K562 (cell line): ENCODE measurements around the gene BACH1. TPM values are rescaled to one million over a fixed set of nuclear protein-coding genes. Genes with fewer than 3 reads are reported as not detected.
A peak's percentile ranks its signal among the peaks of the same experiment; 100 is the strongest.

Experiments used
- ATAC-seq: fragments of 200-7000 bp; cut with Tn5 transposase; 3 replicates; pipeline ENCODE4 v1.9.1; 2020; ENCODE audit warnings: moderate library complexity
- BruUV-seq: library from RNA; stranded (reverse); fragments of 400-500 nt; replicated peaks from 2 replicates; lab custom pipeline; 2021; lab: Mats Ljungman, UMichigan
- CTCF ChIA-PET: fragments of 300-600 bp; formaldehyde crosslinking; extraction: SDS; loops from one replicate; lab custom pipeline; 2021; ENCODE audit warnings: low intra/inter-chr PET ratio; lab: Yijun Ruan, JAX
- POLR2A ChIA-PET: fragments of 300-600, 350-650 bp; sonication (Branson Sonifier 250); formaldehyde crosslinking; extraction: SDS; loops from one replicate; lab custom pipeline; 2021; ENCODE audit warnings: antibody characterized with exemption, inconsistent platforms; lab: Yijun Ruan, JAX
- DNase-seq, 4 experiments: peaks; one replicate each; pipeline versions ENCODE4 v3.0.0 to v3.0.0-alpha.2; 2011 to 2018; ENCODE audit warnings: low spot score in 3 of 4, mixed read lengths in 3 of 4; ENCODE audit errors: extremely low read depth in 1 of 4
- FAIRE-seq: peaks from 2 replicates; lab custom pipeline; 2011; peaks lifted over from hg19 to GRCh38; lab: Jason Lieb, UNC
- H2AFZ ChIP-seq: 2 replicates; pipeline ENCODE4 v1.6.0; 2011; ENCODE audit warnings: low read depth, low read length, control low read depth, inconsistent platforms
- H3K27ac ChIP-seq: fragments of 200-600 bp; 3 replicates; pipeline ENCODE4 v1.8.0; 2011; ENCODE audit warnings: low read depth, mild to moderate bottlenecking, control low read depth, inconsistent platforms, low read length, moderate library complexity, mixed read lengths; ENCODE audit errors: extremely low read depth
- H3K27me3 ChIP-seq, 2 experiments: fragments of 300-600 bp in 1 of 2; 2 replicates in 1 of 2; 3 replicates in 1 of 2; pipeline versions ENCODE4 v1.6.0 to v1.8.0; 2011; ENCODE audit warnings: inconsistent platforms in 2 of 2, low read length in 2 of 2, mild to moderate bottlenecking in 1 of 2, mixed read lengths in 1 of 2, moderate library complexity in 1 of 2; ENCODE audit not compliant: control insufficient read depth in 2 of 2, insufficient read depth in 2 of 2
- H3K36me3 ChIP-seq: fragments of 300-600 bp; 3 replicates; pipeline ENCODE4 v1.8.0; 2011; ENCODE audit warnings: mild to moderate bottlenecking, low read length, inconsistent platforms; ENCODE audit not compliant: control insufficient read depth, insufficient read depth
- H3K4me1 ChIP-seq, 2 experiments: fragments of 200-600 bp in 1 of 2; replicated peaks in 1 of 2; 2 replicates in 1 of 2; 3 replicates in 1 of 2; pipeline versions ENCODE4 v1.5.1 to v1.8.0; 2011; ENCODE audit warnings: inconsistent platforms in 2 of 2, low read length in 2 of 2, mild to moderate bottlenecking in 1 of 2, mixed read lengths in 1 of 2, moderate library complexity in 1 of 2; ENCODE audit not compliant: control insufficient read depth in 2 of 2, insufficient read depth in 2 of 2
- H3K4me2 ChIP-seq: 2 replicates; pipeline ENCODE4 v1.6.1; 2011; ENCODE audit warnings: low read length, control low read depth, inconsistent platforms, mixed read lengths; ENCODE audit not compliant: insufficient read depth
- H3K4me3 ChIP-seq: fragments of 200-600 bp; sonication (generic), shearing (Covaris generic); 2 replicates; pipeline ENCODE4 v1.5.1; 2016; ENCODE audit warnings: control low read depth, inconsistent platforms
- H3K79me2 ChIP-seq: fragments of 200-600 bp; 3 replicates; pipeline ENCODE4 v1.8.0; 2011; ENCODE audit warnings: low read length, inconsistent platforms; ENCODE audit not compliant: control insufficient read depth, insufficient read depth
- H3K9ac ChIP-seq, 2 experiments: 2 replicates each; pipeline versions ENCODE4 v1.6.0 to v1.6.1; 2011; ENCODE audit warnings: low read depth in 2 of 2, low read length in 2 of 2, control low read depth in 1 of 2, inconsistent platforms in 1 of 2, mild to moderate bottlenecking in 1 of 2, mixed read lengths in 1 of 2; ENCODE audit not compliant: insufficient read depth in 1 of 2
- H3K9me1 ChIP-seq: one replicate; pipeline ENCODE4 v1.6.0; 2011; ENCODE audit warnings: inconsistent platforms, mild to moderate bottlenecking, low read length, moderate library complexity; ENCODE audit not compliant: control insufficient read depth, insufficient read depth
- H3K9me3 ChIP-seq: replicated peaks from 2 replicates; pipeline ENCODE4 v1.5.1; 2011; ENCODE audit warnings: low read depth, low read length, inconsistent platforms; ENCODE audit not compliant: control insufficient read depth, insufficient read depth
- H4K20me1 ChIP-seq: replicated peaks from 2 replicates; pipeline ENCODE4 v1.6.1; 2011; ENCODE audit warnings: low read length, inconsistent platforms, mixed read lengths; ENCODE audit not compliant: control insufficient read depth, insufficient read depth
- BHLHE40 ChIP-seq: IDR thresholded peaks from 2 replicates; pipeline ENCODE4 v1.6.1; 2011; ENCODE audit warnings: low read length, improper control_type of control experiment
- C11orf30 ChIP-seq: fragments of 450-650 bp; IDR thresholded peaks from 2 replicates; pipeline ENCODE4 v1.6.1; 2016; ENCODE audit warnings: low read depth, mild to moderate bottlenecking
- GABPB1 ChIP-seq: sonication (generic); formaldehyde crosslinking; IDR thresholded peaks from 2 replicates; pipeline ENCODE4 v1.8.0; 2022; ENCODE audit warnings: mild to moderate bottlenecking, missing genetic modification reagents
- HIVEP1 ChIP-seq: fragments of 250-450 bp; sonication (Bioruptor Pico); IDR thresholded peaks from 2 replicates; pipeline ENCODE4 v1.4.0; 2020; ENCODE audit warnings: mild to moderate bottlenecking
- IFI16 ChIP-seq: fragments of 250-450 bp; sonication (Bioruptor Pico); IDR thresholded peaks from 2 replicates; pipeline ENCODE4 v2.1.2; 2022; ENCODE audit warnings: mild to moderate bottlenecking, inconsistent platforms
- MAFF ChIP-seq: IDR thresholded peaks from 2 replicates; pipeline ENCODE4 v1.6.1; 2012; ENCODE audit warnings: low read length, improper control_type of control experiment
- MAFG ChIP-seq: fragments of 450-650 bp; conservative IDR thresholded peaks from 2 replicates; pipeline ENCODE4 v1.6.1; 2016; ENCODE audit warnings: missing genetic modification characterization, missing compliant biosample characterization
- MAFK ChIP-seq: IDR thresholded peaks from 2 replicates; pipeline ENCODE4 v1.6.1; 2011; ENCODE audit warnings: low read length, improper control_type of control experiment
- NFRKB ChIP-seq: fragments of 450-650 bp; IDR thresholded peaks from 2 replicates; pipeline ENCODE4 v1.6.1; 2016; ENCODE audit warnings: low read depth
- SMARCA4 ChIP-seq: fragments of 450-650 bp; IDR thresholded peaks from 2 replicates; pipeline ENCODE4 v1.6.1; 2016
- ZNF224 ChIP-seq: sonication (generic); formaldehyde crosslinking; IDR thresholded peaks from 2 replicates; pipeline ENCODE4 v1.8.0; 2022; ENCODE audit warnings: mild to moderate bottlenecking, missing genetic modification reagents
- ZNF316 ChIP-seq: fragments of 450-650 bp; IDR thresholded peaks from 2 replicates; pipeline ENCODE4 v1.6.1; 2016
- ZNF717 ChIP-seq: fragments of 250-450 bp; sonication (Bioruptor Pico); IDR thresholded peaks from 2 replicates; pipeline ENCODE4 v1.5.0; 2021
- ZNF76 ChIP-seq: fragments of 250-450 bp; sonication (Bioruptor Pico); IDR thresholded peaks from 2 replicates; pipeline ENCODE4 v1.4.0; 2020; ENCODE audit warnings: mild to moderate bottlenecking, moderate library complexity, borderline replicate concordance
- WGBS: fragments of 100-300 bp; shearing (Covaris generic); methylation state at CpG from one replicate; pipeline ENCODE4 v1.1.6; 2016; ENCODE audit warnings: low coverage, mixed read lengths; ENCODE audit not compliant: insufficient coverage; ENCODE audit errors: missing lambda C conversion rate; 5-methylcytosine and 5-hydroxymethylcytosine counted together
- in situ Hi-C: fragments of 300-500 bp; cut with MboI; formaldehyde crosslinking; loops from 4 replicates; pipeline ENCODE4 v1.15.0; 2018; ENCODE audit warnings: inconsistent platforms, mixed read lengths
- intact Hi-C: fragments of 100-400 bp; cut with micrococcal nuclease; formaldehyde crosslinking; loops from 2 replicates; pipeline ENCODE4 v1.14.2; 2022
- polyA plus RNA-seq, 8 experiments: library from polyadenylated mRNA; depleted of rRNA in 4 of 8; stranded (reverse) in 5 of 8; unstranded in 3 of 8; fragments of >200 nt; fragmentation: Nextera tagmentation in 2 of 8; fragmentation: Illumina TruSeq in 1 of 8; extraction: Ambion mirVana in 2 of 8; extraction: Trizol in 1 of 8; gene quantifications; 2 replicates each; pipeline versions ENCODE4 v1.2.1 to v1.2.3, GENCODE V29; 2011 to 2014; ENCODE audit warnings: inconsistent platforms in 1 of 8, missing spikeins in 1 of 8
- total RNA-seq, 7 experiments: library from RNA; depleted of rRNA in 6 of 7; stranded (reverse); fragments of >200 nt in 6 of 7; fragmentation: Illumina TruSeq in 2 of 7; extraction: Trizol in 2 of 7; gene quantifications; 2 replicates each; pipeline versions ENCODE4 v1.2.1 to v1.2.3, GENCODE V29; 2011 to 2021; ENCODE audit warnings: low replicate concordance in 1 of 7
- TF ChIP-seq, protein P1 (sequence below): fragments of 450-650 bp; IDR thresholded peaks from 2 replicates; pipeline ENCODE4 v1.6.1; 2016; ENCODE audit warnings: low read depth

The BACH1 gene
- total and polyA plus RNA-seq, 9 of the 15 experiments (the other 6 are each of a cell fraction or from before 2014, with no cell fraction given): 10.6 to 58.5 (median 28.6) TPM

DNA sequence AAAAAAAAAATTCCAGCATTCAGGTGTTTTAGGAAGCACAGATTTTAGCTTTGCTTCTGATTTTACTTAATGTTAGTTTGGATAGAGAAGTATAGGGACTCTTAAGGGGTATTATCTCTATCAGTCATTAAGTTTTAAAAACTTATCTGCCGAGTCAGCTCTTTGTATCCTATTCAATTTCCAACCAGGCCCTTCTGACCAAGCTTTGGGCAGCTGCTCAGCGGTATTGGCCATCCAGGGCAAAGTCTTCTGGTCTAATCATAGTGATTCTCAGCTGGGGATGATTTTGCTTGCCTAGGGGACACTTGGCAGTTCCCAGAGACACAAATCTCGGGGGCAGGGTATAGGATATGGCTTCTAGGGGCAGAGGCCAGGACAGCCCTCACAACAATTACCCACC lies 47.6 kb downstream of the BACH1 start:
- in situ Hi-C loops: no loop called here

More for the DNA sequence above, 47.6 kb downstream of the BACH1 start:
- Histone ChIP-seq H3K27me3 (no peaks in the 10 kb centered on the region), H3K9ac (no peak overlapping the region), H4K20me1 (peaks cover 4% of the 10 kb centered on the region; the same call in 1 of the 2 replicates), H3K79me2 (peaks cover 26% of the 10 kb centered on the region), H3K4me1 (peaks cover 6 to 14% of the 10 kb centered on the region in 2 experiments; a peak in 3 of 5 replicates), H3K36me3 (peaks cover 30% of the 10 kb centered on the region), H2AFZ (no peak overlapping the region), H3K9me1 (no peaks in the 10 kb centered on the region), H3K27ac (no peak overlapping the region), H3K4me2 (no peak overlapping the region), H3K9me3 (no peaks in the 10 kb centered on the region), H3K4me3 (no peak overlapping the region)
- ATAC-seq: no peak
- ChIA-PET POLR2A (interaction anchor here (0.6 to 1.2 kb wide), 2 partner anchors 14 to 27 kb away, joined by 3 read pairs; no protein-coding TSS in a partner anchor), CTCF (no interaction called here)
- TF ChIP-seq SMARCA4: no peak
- TF ChIP-seq HIVEP1: no peak
- no peak for TF ChIP-seq GABPB1 (CRISPR knock-in tag)
- TF ChIP-seq ZNF717 (CRISPR knock-in tag): no peak
- TF ChIP-seq C11orf30: peak; percentile 89
- TF ChIP-seq ZNF316: peak; percentile 93
- no peak for TF ChIP-seq ZNF224 (CRISPR knock-in tag)
- peak; percentile 86 for TF ChIP-seq MAFG (tag)
- peak; percentile 93 for TF ChIP-seq MAFF
- TF ChIP-seq, protein P1, sequence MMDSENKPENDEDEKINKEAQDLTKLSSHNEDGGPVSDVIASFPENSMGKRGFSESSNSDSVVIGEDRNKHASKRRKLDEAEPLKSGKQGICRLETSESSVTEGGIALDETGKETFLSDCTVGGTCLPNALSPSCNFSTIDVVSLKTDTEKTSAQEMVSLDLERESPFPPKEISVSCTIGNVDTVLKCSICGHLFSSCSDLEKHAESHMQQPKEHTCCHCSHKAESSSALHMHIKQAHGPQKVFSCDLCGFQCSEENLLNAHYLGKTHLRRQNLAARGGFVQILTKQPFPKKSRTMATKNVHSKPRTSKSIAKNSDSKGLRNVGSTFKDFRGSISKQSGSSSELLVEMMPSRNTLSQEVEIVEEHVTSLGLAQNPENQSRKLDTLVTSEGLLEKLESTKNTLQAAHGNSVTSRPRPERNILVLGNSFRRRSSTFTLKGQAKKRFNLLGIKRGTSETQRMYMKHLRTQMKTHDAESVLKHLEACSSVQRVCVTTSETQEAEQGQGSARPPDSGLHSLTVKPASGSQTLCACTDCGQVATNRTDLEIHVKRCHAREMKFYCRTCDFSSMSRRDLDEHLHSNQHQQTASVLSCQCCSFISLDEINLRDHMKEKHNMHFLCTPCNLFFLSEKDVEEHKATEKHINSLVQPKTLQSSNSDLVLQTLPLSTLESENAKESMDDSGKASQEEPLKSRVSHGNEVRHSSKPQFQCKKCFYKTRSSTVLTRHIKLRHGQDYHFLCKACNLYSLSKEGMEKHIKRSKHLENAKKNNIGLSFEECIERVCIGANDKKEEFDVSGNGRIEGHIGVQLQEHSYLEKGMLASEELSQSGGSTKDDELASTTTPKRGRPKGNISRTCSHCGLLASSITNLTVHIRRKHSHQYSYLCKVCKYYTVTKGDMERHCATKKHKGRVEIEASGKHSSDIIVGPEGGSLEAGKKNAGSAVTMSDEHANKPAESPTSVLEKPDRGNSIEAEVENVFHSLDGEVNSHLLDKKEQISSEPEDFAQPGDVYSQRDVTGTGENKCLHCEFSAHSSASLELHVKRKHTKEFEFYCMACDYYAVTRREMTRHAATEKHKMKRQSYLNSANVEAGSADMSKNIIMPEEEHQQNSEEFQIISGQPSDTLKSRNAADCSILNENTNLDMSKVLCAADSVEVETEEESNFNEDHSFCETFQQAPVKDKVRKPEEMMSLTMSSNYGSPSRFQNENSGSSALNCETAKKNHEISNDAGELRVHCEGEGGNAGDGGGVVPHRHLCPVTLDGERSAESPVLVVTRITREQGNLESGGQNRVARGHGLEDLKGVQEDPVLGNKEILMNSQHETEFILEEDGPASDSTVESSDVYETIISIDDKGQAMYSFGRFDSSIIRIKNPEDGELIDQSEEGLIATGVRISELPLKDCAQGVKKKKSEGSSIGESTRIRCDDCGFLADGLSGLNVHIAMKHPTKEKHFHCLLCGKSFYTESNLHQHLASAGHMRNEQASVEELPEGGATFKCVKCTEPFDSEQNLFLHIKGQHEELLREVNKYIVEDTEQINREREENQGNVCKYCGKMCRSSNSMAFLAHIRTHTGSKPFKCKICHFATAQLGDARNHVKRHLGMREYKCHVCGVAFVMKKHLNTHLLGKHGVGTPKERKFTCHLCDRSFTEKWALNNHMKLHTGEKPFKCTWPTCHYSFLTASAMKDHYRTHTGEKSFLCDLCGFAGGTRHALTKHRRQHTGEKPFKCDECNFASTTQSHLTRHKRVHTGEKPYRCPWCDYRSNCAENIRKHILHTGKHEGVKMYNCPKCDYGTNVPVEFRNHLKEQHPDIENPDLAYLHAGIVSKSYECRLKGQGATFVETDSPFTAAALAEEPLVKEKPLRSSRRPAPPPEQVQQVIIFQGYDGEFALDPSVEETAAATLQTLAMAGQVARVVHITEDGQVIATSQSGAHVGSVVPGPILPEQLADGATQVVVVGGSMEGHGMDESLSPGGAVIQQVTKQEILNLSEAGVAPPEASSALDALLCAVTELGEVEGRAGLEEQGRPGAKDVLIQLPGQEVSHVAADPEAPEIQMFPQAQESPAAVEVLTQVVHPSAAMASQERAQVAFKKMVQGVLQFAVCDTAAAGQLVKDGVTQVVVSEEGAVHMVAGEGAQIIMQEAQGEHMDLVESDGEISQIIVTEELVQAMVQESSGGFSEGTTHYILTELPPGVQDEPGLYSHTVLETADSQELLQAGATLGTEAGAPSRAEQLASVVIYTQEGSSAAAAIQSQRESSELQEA: no peak
- TF ChIP-seq IFI16 (CRISPR knock-in tag): no peak
- peak; percentile 94 for TF ChIP-seq MAFK
- TF ChIP-seq NFRKB: no peak
- no peak for TF ChIP-seq ZNF76 (CRISPR knock-in tag)
- TF ChIP-seq BHLHE40: no peak
- 87% methylated on average over 3 of the region's 3 CpGs for WGBS
- no peak for FAIRE-seq
- intact Hi-C loops: loop anchor here (10.0 kb wide), 1 partner anchor 251 kb away; no protein-coding TSS in a partner anchor
- no TSS peak for BruUV-seq
- no peak for DNase-seq
